PFSK-1 (cell line): ENCODE measurements around the gene AGFG2.

Experiments used
- FOXP2 ChIP-seq: optimal IDR thresholded peaks from 2 replicates; pipeline ENCODE3; 2011; ENCODE audit warnings: borderline replicate concordance, control low read depth, inconsistent platforms; ENCODE audit not compliant: insufficient read depth; ENCODE audit errors: extremely low read length, extremely low read depth
- POLR2AphosphoS5 ChIP-seq: IDR thresholded peaks from 2 replicates; pipeline ENCODE4 v1.6.1; 2012; ENCODE audit warnings: low read depth, mild to moderate bottlenecking, control low read depth, low read length, moderate library complexity
- SIN3A ChIP-seq: IDR thresholded peaks from 2 replicates; pipeline ENCODE4 v1.6.1; 2012; ENCODE audit warnings: mild to moderate bottlenecking, low read length, moderate library complexity, borderline replicate concordance; ENCODE audit not compliant: insufficient read depth
- TAF1 ChIP-seq: IDR thresholded peaks from 2 replicates; pipeline ENCODE4 v1.6.1; 2012; ENCODE audit warnings: low read length, control low read depth, borderline replicate concordance; ENCODE audit not compliant: insufficient read depth
- TF ChIP-seq, protein P1 (sequence below), 2 experiments: IDR thresholded peaks; 2 replicates each; pipeline versions ENCODE4 v1.6.1 to v1.8.0; 2011 to 2012; ENCODE audit warnings: low read depth in 2 of 2, low read length in 2 of 2, control low read depth in 1 of 2, inconsistent platforms in 1 of 2, mild to moderate bottlenecking in 1 of 2, moderate library complexity in 1 of 2; ENCODE audit not compliant: insufficient read depth in 1 of 2

The AGFG2 gene

DNA sequence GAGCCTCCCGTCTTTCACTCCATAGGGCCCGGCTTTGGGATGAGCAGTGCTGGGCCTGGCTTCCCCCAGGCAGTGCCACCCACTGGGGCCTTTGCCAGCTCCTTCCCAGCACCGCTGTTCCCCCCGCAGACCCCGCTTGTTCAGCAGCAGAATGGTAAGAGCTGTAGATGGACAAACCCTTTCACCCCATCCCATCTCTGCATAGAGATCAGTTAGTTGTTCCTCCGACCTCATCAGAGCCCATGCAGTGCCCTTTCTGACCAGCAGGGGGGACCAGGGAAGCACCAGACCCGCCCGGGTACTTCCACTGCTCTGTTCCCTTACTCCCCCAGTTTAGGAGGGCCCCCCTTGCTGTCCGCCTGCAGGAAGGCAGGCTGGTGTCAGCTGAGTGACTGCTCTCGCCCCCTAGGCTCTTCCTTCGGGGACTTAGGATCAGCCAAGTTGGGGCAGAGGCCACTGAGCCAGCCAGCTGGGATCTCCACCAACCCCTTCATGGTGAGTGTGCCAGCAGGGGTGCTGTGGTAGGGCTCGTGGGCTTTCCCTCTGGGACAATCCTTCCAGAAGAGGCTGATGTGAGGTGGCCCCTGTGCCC lies 24.9 kb downstream of the AGFG2 start:
- TF ChIP-seq POLR2AphosphoS5 (0 out of 2 replicates have a peak, but pooled peaks have one; percentile 29), SIN3A (no peak)
- TF ChIP-seq, protein P1, sequence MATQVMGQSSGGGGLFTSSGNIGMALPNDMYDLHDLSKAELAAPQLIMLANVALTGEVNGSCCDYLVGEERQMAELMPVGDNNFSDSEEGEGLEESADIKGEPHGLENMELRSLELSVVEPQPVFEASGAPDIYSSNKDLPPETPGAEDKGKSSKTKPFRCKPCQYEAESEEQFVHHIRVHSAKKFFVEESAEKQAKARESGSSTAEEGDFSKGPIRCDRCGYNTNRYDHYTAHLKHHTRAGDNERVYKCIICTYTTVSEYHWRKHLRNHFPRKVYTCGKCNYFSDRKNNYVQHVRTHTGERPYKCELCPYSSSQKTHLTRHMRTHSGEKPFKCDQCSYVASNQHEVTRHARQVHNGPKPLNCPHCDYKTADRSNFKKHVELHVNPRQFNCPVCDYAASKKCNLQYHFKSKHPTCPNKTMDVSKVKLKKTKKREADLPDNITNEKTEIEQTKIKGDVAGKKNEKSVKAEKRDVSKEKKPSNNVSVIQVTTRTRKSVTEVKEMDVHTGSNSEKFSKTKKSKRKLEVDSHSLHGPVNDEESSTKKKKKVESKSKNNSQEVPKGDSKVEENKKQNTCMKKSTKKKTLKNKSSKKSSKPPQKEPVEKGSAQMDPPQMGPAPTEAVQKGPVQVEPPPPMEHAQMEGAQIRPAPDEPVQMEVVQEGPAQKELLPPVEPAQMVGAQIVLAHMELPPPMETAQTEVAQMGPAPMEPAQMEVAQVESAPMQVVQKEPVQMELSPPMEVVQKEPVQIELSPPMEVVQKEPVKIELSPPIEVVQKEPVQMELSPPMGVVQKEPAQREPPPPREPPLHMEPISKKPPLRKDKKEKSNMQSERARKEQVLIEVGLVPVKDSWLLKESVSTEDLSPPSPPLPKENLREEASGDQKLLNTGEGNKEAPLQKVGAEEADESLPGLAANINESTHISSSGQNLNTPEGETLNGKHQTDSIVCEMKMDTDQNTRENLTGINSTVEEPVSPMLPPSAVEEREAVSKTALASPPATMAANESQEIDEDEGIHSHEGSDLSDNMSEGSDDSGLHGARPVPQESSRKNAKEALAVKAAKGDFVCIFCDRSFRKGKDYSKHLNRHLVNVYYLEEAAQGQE (IDR thresholded peaks at IDR 0.05; ENCODE audit: insufficient read depth in 1 of 2, low read depth in 2 of 2, low read length in 2 of 2) = no peak

DNA sequence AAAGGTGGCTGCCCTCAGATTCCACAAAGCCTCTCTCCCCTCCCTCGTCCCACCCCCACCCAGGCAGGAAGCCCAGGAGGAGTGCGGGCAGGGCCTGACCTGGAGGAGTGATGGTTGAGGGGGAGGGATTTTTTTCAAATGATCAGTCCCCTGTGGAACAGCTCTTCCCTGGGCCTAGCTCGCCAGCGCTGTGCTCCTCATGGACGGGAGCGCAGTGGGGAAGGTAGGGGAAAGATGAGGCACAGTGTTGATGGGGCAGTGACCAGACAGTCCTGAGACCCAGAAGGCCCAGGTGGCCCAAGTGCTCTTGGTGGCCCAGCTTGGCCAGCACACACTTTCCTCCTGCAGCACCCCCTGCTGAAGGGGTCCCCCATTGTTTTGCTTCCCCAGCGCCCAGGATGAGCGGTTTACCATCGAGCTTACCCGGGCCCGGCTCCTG lies 26.1 kb downstream of the AGFG2 start:
- TF ChIP-seq TAF1 = no peak
- no peak for TF ChIP-seq SIN3A
- TF ChIP-seq POLR2AphosphoS5 = no peak
- no peak for TF ChIP-seq FOXP2
- TF ChIP-seq, protein P1 (IDR thresholded peaks at IDR 0.05; ENCODE audit: insufficient read depth in 1 of 2, low read depth in 2 of 2, low read length in 2 of 2) = no peak

DNA sequence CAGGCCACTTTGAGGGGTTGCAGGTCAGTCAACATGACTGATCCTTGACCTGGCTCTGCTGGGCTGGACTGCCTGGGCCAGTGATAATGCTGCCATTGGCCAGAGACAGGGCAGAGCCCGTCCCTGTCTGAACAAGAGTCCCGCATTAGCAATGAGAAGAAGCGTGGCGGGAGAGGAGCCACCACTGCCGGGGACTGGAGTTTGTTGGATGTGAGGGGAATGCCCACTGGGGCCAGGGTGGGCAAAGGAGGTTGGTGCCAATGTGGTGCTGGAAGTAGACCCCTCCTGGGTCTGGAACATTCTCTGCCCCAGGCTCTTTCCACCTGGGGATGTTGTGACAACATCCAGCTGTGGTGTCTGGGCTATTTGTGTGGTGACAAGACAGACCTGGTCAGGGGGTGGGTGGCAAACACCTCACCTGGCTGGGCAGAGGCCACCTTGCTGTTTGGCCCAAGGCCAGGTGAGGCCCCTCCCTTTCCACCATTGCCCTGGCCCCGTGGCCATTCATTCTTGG lies 27.1 kb downstream of the AGFG2 start:
- TF ChIP-seq POLR2AphosphoS5 (no peak), FOXP2 (no peak), TAF1 (no peak), SIN3A (no peak)
- TF ChIP-seq, protein P1 (IDR thresholded peaks at IDR 0.05; ENCODE audit: insufficient read depth in 1 of 2, low read depth in 2 of 2, low read length in 2 of 2) = no peak

DNA sequence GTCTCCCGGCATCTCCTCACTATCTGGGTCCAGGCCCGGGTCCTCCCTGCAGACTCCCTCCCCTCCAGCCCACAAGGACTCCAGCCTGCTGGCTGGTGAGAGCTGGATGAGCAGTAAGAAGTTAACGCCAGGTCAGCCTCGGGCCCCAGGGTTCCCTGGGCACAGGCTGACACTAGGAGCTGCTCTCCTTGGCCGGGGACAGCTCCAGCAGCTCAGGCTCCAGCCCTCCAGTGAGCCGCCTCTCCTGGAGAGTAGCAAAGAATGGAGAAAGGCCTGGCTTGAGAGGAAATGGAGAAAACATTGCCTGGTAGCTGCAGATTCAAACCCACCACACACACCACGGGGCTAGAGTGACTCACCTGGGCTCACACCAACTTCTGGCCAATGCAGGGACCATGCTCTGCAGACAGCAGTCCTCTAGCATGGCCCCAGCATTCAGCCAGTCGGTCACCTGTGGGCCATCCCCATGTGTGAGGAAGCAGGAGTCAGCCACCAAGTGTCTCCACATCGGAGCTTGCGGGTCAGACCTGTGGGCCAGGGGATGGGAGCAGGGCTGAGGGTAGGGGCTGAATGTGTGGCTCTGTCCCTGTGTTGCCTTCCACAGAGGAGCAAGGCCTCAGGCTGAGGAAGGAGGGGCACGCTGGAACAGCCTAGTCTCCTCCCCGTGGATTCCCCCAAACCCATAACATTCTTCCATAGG lies 28.2 kb downstream of the AGFG2 start:
- TF ChIP-seq SIN3A = no peak
- TF ChIP-seq TAF1 = no peak
- no peak for TF ChIP-seq FOXP2
- TF ChIP-seq, protein P1 (IDR thresholded peaks at IDR 0.05; ENCODE audit: insufficient read depth in 1 of 2, low read depth in 2 of 2, low read length in 2 of 2) = no peak
- TF ChIP-seq POLR2AphosphoS5 = no peak
